NOMO-1 treated with DMSO at 0.1 percent for 48 hours (cell line): ENCODE data around the gene NAA25.
A peak's percentile ranks its signal among the peaks of the same experiment; 100 is the strongest.
"Not testable (repeated sequence)": the region's sequence is repeated elsewhere in the genome, so short reads cannot be mapped to it uniquely, and the experiment has no call there.

Experiments
- DNase-seq: peaks from one replicate; lab custom pipeline; 2025; ENCODE audit not compliant: unreplicated experiment; lab: John Stamatoyannopoulos, UW

NAA25 gene

GRCh38 chr12:112116232-112117060 lies 7.9 kb upstream of the NAA25 start:
- peak; percentile 15 for DNase-seq

DNA sequence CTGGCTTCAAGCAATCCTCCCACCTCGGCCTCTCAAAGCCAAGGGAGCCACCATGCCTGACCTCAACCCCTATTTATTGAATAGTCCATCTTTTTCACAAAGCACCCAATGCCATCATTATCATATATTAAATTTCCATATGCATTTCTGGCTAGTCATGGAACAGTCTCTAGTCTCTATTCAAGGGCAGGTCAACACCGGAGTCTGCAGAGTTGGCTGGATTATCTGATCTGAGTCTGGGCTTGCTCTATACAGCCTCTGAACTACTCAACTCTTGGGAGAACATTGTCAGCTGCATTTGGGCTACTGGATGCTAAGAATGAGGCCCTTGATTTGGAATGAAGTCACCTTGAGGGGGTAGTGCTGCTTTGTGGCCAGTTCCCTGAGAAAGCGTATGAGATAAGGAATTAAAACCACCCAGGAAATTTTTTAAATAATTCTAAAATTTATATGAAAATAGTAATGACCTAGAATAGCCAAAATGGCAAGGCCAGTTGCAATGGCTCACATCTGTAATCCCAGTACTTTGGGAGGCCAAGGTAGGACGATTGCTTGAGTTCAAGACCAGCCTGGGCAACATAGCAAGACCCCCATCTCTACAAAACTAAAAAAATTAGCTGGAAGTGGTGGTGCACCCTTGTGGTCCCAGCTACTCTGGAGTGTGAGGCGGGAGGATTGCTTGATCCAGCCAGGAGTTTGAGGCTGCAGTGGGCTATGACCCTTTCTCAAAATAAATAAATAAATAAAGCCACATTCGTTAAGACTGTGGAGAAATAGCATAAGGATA lies 6.9 kb upstream of the NAA25 start:
- no peak for DNase-seq

DNA sequence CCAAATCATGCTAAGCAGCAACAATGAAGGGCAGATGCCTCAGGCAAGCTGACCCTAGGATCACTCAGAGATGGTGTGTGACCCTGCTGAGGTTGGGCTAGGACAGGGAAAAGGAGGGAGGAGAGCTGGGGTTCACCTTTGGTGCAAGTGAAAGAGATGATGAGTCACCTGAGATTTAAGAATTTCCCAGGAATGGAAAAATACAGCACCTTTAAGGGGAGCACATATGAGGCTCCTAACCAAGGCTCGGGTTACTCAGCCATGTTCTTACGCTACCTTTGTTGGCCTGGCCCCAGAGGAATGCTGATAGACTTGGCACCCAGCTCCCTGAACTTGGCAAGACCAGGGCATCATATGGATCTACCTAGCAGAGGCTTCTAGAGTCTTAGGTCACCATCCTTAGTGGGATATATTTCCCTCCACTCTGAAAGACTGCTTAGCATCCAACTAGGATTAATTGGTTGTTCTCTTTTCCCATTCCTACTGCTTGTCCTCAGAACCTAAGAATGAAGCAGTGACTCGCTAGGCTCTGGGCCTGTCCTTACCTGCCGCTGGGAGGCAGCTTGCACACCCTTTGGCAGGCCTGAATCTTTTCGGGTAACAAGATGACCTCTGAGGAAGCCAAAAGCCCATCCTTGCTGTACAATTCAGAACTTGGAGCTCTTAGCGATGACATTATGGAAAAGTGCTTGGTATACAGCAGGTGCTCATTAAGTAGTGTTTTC lies 4.0 kb upstream of the NAA25 start:
- no peak for DNase-seq

DNA sequence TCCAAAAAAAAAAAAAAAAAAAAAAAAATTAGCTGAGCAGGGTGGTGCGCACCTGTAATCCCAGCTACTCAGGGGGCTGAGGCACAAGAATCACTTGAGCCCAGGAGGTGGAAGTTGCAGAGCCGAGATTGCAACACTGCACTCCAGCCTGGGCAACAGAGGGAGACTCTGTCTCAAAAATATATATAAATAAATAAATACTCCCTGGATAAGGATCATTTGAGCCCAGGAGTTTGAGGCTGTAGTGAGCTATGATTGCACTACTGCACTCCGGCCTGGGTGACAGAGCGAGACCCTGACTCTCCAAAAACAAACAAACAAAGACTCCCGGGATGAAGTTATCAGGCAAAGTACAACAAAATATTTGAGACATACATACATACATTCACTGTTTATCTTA lies 3.3 kb upstream of the NAA25 start:
- no peak for DNase-seq

GRCh38 chr12:112110787-112111662 lies 2.4 kb upstream of the NAA25 start:
- DNase-seq, result not testable (repeated sequence)

- peak; percentile 69 for DNase-seq
Observed at GRCh38 chr12:112107306-112108201, 1.0 kb downstream of the NAA25 start.

DNA sequence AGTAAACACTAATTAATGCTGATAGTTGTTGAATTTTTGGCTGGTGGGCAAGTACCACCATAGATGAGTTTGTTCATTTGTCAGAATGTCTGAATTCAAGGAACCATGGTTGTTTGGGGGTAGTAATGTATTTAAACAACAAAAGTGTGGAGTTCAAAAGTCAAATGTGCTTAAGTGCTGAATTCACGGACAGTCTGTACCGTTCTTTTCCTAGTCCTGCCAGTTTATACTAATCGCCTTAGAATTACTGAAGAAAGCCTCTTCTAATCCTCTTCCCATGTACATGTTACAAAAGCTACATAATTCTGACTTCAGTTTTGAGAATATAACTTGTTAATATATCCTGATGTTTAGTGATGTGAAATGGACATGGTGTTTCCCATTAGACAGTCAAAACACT lies 2.7 kb downstream of the NAA25 start:
- DNase-seq, result no peak

DNA sequence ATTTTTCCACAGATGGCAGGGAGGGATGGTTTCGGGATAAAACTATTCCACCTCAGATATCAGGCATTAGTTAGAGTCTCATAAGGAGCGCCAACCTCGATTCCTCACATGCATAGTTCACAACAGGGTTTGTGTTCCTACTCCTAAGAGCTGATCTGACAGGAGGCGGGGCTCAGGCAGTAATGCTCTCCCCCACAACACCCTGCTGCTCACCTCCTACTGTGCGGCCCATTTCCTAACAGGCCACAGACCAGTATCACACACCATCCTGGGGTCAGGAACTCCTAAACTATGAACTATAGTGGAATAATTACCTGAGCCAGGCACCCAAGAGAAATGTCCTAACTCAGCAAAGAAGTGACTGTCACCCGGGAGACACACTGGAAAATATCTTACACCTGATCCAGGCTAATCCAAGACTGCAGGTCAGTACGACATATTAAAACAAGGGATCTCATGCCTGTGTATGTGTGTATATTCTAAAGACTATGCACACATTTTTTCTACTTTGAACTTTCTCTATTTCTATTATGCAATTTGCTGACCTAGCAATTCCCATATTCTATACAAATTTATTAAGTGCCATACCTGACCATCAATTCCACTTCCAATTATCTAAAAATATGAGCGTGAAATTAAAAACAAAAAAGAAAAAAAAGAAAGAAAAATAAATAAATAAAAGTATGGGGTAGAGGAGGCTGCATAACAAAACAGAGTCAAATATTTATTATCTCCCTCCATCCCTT lies 4.7 kb downstream of the NAA25 start:
- no peak for DNase-seq

DNA sequence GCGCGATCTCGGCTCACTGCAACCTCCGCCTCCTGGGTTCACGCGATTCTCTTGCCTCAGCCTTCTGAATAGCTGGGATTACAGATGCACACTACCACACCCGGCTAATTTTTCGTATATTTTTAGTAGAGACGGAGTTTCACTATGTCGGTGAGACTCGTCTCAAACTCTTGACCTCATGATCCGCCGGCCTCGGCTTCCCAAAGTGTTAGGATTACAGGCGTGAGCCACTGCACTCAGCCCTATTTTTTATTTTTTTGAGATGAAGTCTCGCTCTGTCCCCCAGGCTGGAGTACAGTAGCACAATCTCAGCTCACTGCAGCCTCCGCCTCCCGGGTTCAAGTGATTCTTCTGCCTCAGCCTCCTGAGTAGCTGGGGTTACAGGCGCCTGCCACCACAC lies 5.8 kb downstream of the NAA25 start:
- DNase-seq, result not testable (repeated sequence)

DNA sequence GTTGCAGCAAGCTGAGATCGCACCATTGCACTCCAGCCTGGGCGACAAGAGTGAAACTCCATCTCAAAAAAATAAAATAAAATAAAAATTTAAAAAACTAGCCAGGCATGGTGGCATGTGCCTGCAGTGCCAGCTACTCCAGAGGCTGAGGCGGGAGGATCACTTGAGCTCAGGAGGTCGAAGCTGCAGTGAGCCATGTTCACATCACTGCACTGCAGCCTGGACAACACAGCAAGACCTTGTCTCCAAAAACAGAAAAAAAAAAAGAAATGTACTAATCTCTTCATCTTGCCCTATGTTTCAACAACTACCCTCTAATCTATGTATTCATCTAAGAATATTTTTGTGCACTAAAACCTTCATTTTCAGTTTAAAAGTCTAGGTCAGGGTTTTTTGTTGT lies 6.5 kb downstream of the NAA25 start:
- DNase-seq, result no peak

- DNase-seq, result not testable (repeated sequence)
Observed at GRCh38 chr12:112100500-112100899, 8.1 kb downstream of the NAA25 start.

DNA sequence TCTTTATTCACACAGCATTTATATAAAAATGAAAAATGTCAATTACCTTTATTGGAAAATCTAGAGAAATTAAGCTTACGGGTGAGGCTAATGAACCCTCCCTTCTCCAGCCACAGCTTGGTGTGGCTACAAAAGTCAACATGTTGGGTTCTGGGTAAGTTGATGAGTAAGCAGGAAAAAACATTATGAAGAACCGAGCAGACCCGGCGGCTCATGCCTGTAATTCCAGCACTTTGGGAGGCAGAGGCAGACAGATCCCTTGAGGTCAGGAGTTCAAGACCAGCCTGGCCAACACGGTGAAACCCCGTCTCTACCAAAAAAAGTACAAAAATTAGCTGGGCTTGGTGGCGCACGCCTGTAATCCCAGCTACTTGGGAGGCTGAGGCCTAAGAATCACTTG lies 10.9 kb downstream of the NAA25 start:
- no peak for DNase-seq

GRCh38 chr12:112096667-112097066 lies 11.9 kb downstream of the NAA25 start:
- DNase-seq, result no peak

GRCh38 chr12:112096070-112096469 lies 12.5 kb downstream of the NAA25 start:
- DNase-seq, result peak; percentile 73

- DNase-seq, result no peak
Observed at GRCh38 chr12:112091563-112091962, 17.0 kb downstream of the NAA25 start.

DNA sequence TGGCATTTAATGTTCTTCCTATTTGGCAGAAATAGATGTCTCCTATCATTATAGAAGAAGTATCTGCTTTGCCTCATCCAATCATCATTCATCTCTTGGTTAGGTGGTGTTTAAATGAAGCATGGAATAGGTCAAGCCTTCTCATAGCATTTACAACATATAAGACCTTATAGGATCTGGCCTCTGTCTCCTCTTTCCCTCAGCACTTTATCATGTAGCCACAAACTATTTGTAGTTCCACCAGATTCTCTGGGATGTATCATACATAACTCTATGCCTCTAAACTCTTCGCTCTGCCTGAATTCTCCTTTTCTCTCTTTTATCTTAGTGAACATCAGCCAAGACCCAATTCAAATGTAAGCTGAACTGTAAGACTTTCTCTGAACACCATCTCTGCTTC lies 20.7 kb downstream of the NAA25 start:
- no peak for DNase-seq

- DNase-seq, result no peak
Observed at GRCh38 chr12:112087055-112087850, 21.3 kb downstream of the NAA25 start.

DNA sequence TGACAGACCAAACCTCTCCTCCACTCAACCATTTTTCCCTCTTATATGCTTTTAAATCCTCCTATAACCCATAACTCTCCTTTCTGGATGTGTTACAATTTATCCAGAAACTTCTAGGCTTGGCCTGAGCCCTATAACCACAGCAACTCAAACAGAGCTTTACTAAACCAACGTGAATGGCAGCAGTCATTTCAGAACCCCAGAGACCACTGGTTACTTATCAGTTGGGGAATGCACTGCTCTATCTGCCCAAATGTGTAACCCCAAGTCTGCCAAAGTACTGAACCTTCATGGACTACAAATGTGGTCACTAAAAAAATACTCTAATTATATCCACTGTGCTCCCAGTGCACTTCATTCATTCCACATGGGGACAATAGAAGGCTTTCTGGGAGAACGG lies 42.0 kb downstream of the NAA25 start:
- DNase-seq, result no peak
